Neural cell (in vitro differentiated cells): ENCODE measurements around the gene SLC35A2. TPM values are rescaled to one million over a fixed set of nuclear protein-coding genes. Genes with fewer than 3 reads are reported as not detected.

Source experiments
- H2AFZ ChIP-seq: fragments of 200-600, 300-800 bp; sonication (generic), shearing (Covaris generic); 2 replicates; pipeline ENCODE4 v1.6.0; 2014; ENCODE audit warnings: low read depth, mild to moderate bottlenecking, antibody characterized with exemption, low read length, moderate library complexity
- H3F3A ChIP-seq: fragments of 200-600 bp; shearing (Covaris generic); 2 replicates; pipeline ENCODE4 v1.6.1; 2016; ENCODE audit warnings: mild to moderate bottlenecking, moderate library complexity, mixed read lengths, antibody characterized with exemption, low read length; ENCODE audit not compliant: insufficient read depth, poor library complexity, severe bottlenecking
- H3K27ac ChIP-seq: fragments of 200-600, 300-800 bp; sonication (generic), shearing (Covaris generic); 2 replicates; pipeline ENCODE4 v1.5.1; 2014; ENCODE audit warnings: mild to moderate bottlenecking, low read length, moderate library complexity
- H3K27me3 ChIP-seq: fragments of 300-800, 200-600 bp; sonication (generic), shearing (Covaris generic); 2 replicates; pipeline ENCODE4 v1.6.0; 2014; ENCODE audit warnings: mild to moderate bottlenecking, low read depth, low read length, moderate library complexity; ENCODE audit not compliant: insufficient read depth
- H3K36me3 ChIP-seq: fragments of 300-800, 200-600 bp; sonication (generic), shearing (Covaris generic); 2 replicates; pipeline ENCODE4 v1.5.1; 2014; ENCODE audit warnings: mild to moderate bottlenecking, antibody characterized with exemption, low read length, moderate library complexity; ENCODE audit not compliant: insufficient read depth
- H3K4me2 ChIP-seq: fragments of 300-800, 200-600 bp; sonication (generic), shearing (Covaris generic); 2 replicates; pipeline ENCODE4 v1.6.0; 2014; ENCODE audit warnings: mild to moderate bottlenecking, low read length
- H3K4me3 ChIP-seq: fragments of 300-800, 200-600 bp; sonication (generic), shearing (Covaris generic); 2 replicates; pipeline ENCODE4 v1.5.1; 2014; ENCODE audit warnings: mild to moderate bottlenecking, low read length, moderate library complexity
- H3K79me2 ChIP-seq: fragments of 200-600 bp; shearing (Covaris generic); replicated peaks from 2 replicates; pipeline ENCODE4 v1.6.0; 2014; ENCODE audit warnings: mild to moderate bottlenecking, low read length, moderate library complexity; ENCODE audit not compliant: insufficient read depth
- H3K9ac ChIP-seq: fragments of 300-800, 200-600 bp; sonication (generic), shearing (Covaris generic); 2 replicates; pipeline ENCODE4 v1.6.1; 2016; ENCODE audit warnings: mild to moderate bottlenecking, low read length, mixed read lengths
- H3K9me2 ChIP-seq: fragments of 200-600 bp; shearing (Covaris generic); 2 replicates; pipeline ENCODE4 v1.6.1; 2016; ENCODE audit warnings: mild to moderate bottlenecking, low read length, mixed read lengths; ENCODE audit not compliant: insufficient read depth
- H3K9me3 ChIP-seq: fragments of 200-600, 300-800 bp; sonication (generic), shearing (Covaris generic); 2 replicates; pipeline ENCODE4 v1.6.1; 2016; ENCODE audit warnings: mild to moderate bottlenecking, mixed run types, low read length, moderate library complexity, mixed read lengths
- H4K20me1 ChIP-seq: fragments of 200-600 bp; shearing (Covaris generic); 2 replicates; pipeline ENCODE4 v1.6.1; 2016; ENCODE audit warnings: mild to moderate bottlenecking, mixed run types; ENCODE audit not compliant: insufficient read depth
- CTCF ChIP-seq: fragments of 450-650 bp; IDR thresholded peaks from 2 replicates; pipeline ENCODE4 v1.5.1; 2014; ENCODE audit warnings: antibody characterized with exemption, mild to moderate bottlenecking, moderate library complexity; ENCODE audit not compliant: poor library complexity, severe bottlenecking
- EP300 ChIP-seq: fragments of 450-650 bp; conservative IDR thresholded peaks from 2 replicates; pipeline ENCODE4 v1.6.1; 2014; ENCODE audit warnings: antibody characterized with exemption, mild to moderate bottlenecking, moderate library complexity; ENCODE audit not compliant: poor library complexity, severe bottlenecking
- EZH2 ChIP-seq: fragments of 200-600, 300-800 bp; shearing (Covaris generic), sonication (generic); IDR thresholded peaks from 2 replicates; pipeline ENCODE4 v1.6.1; 2014; ENCODE audit warnings: antibody characterized with exemption, low read length, borderline replicate concordance, mild to moderate bottlenecking; ENCODE audit not compliant: insufficient read depth, poor library complexity, severe bottlenecking
- MXI1 ChIP-seq: fragments of 450-650 bp; conservative IDR thresholded peaks from 2 replicates; pipeline ENCODE4 v1.6.1; 2014; ENCODE audit warnings: antibody characterized with exemption, mild to moderate bottlenecking; ENCODE audit not compliant: poor library complexity, severe bottlenecking
- POLR2AphosphoS5 ChIP-seq: IDR thresholded peaks from 2 replicates; pipeline ENCODE4 v1.6.1; 2012
- RAD21 ChIP-seq: fragments of 450-650 bp; conservative IDR thresholded peaks from 2 replicates; pipeline ENCODE4 v1.6.1; 2014; ENCODE audit warnings: antibody characterized with exemption, mild to moderate bottlenecking, moderate library complexity
- SMC3 ChIP-seq: fragments of 450-650 bp; conservative IDR thresholded peaks from 2 replicates; pipeline ENCODE4 v1.6.1; 2014; ENCODE audit warnings: antibody characterized with exemption, mild to moderate bottlenecking, moderate library complexity; ENCODE audit not compliant: poor library complexity
- TAF1 ChIP-seq: IDR thresholded peaks from 2 replicates; pipeline ENCODE4 v1.6.1; 2012; ENCODE audit warnings: low read depth
- polyA plus RNA-seq: library from polyadenylated mRNA; depleted of rRNA; stranded (reverse); fragments of >200 nt; gene quantifications from 2 replicates; pipeline ENCODE4 v1.2.3, GENCODE V29; 2014
- TF ChIP-seq, protein P1 (sequence below): IDR thresholded peaks from 2 replicates; pipeline ENCODE4 v1.6.1; 2012; ENCODE audit warnings: borderline replicate concordance

The SLC35A2 gene
- polyA plus RNA-seq, 1 donor from 2014 or later, result 20.7 TPM

GRCh38 chrX:48927736-48928382, 16.4 kb upstream of the SLC35A2 start:
- H3K9me2 ChIP-seq, result no peaks in the 10 kb centered on the region
- no peaks in the 10 kb centered on the region for H4K20me1 ChIP-seq
- no peak overlapping the region for H3K9ac ChIP-seq
- H2AFZ ChIP-seq, result no peak overlapping the region
- no peaks in the 10 kb centered on the region for H3K36me3 ChIP-seq
- no peak overlapping the region for H3K4me3 ChIP-seq
- H3K79me2 ChIP-seq, result no peaks in the 10 kb centered on the region
- H3K27ac ChIP-seq, result no peak overlapping the region
- H3F3A ChIP-seq, result no peaks in the 10 kb centered on the region
- H3K4me2 ChIP-seq, result no peak overlapping the region
- H3K27me3 ChIP-seq, result no peaks in the 10 kb centered on the region
- no peaks in the 10 kb centered on the region for H3K9me3 ChIP-seq
- TF ChIP-seq EP300 (no peak), CTCF (no peak), EZH2 (no peak), TAF1 (no peak), MXI1 (no peak), RAD21 (no peak)
- TF ChIP-seq, protein P1, sequence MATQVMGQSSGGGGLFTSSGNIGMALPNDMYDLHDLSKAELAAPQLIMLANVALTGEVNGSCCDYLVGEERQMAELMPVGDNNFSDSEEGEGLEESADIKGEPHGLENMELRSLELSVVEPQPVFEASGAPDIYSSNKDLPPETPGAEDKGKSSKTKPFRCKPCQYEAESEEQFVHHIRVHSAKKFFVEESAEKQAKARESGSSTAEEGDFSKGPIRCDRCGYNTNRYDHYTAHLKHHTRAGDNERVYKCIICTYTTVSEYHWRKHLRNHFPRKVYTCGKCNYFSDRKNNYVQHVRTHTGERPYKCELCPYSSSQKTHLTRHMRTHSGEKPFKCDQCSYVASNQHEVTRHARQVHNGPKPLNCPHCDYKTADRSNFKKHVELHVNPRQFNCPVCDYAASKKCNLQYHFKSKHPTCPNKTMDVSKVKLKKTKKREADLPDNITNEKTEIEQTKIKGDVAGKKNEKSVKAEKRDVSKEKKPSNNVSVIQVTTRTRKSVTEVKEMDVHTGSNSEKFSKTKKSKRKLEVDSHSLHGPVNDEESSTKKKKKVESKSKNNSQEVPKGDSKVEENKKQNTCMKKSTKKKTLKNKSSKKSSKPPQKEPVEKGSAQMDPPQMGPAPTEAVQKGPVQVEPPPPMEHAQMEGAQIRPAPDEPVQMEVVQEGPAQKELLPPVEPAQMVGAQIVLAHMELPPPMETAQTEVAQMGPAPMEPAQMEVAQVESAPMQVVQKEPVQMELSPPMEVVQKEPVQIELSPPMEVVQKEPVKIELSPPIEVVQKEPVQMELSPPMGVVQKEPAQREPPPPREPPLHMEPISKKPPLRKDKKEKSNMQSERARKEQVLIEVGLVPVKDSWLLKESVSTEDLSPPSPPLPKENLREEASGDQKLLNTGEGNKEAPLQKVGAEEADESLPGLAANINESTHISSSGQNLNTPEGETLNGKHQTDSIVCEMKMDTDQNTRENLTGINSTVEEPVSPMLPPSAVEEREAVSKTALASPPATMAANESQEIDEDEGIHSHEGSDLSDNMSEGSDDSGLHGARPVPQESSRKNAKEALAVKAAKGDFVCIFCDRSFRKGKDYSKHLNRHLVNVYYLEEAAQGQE, result no peak

GRCh38 chrX:48927123-48927522, 15.7 kb upstream of the SLC35A2 start:
- Histone ChIP-seq H3K4me2 (no peak overlapping the region), H2AFZ (no peak overlapping the region), H3K9ac (no peak overlapping the region), H3K27ac (no peak overlapping the region), H3K4me3 (no peak overlapping the region), H3K9me3 (no peaks in the 10 kb centered on the region), H3K9me2 (no peaks in the 10 kb centered on the region), H3K36me3 (no peaks in the 10 kb centered on the region), H3F3A (no peaks in the 10 kb centered on the region), H4K20me1 (no peaks in the 10 kb centered on the region), H3K27me3 (no peaks in the 10 kb centered on the region), H3K79me2 (no peaks in the 10 kb centered on the region)
- TF ChIP-seq CTCF (no peak), TAF1 (no peak), RAD21 (no peak), SMC3 (no peak), EZH2 (no peak), MXI1 (no peak), POLR2AphosphoS5 (no peak), EP300 (no peak)
- TF ChIP-seq, protein P1, result no peak
